Activated naive CD4-positive, alpha-beta T cell treated with anti-CD3 and anti-CD28 coated beads for 36 hours (primary cell): ENCODE results near the gene METTL16. TPM values are rescaled to one million over a fixed set of nuclear protein-coding genes. Genes with fewer than 3 reads are reported as not detected.

Experiments
- CTCF ChIA-PET: fragments of 350-600 bp; sonication (Branson Sonifier 250); formaldehyde crosslinking; loops from one replicate; lab custom pipeline; 2021; ENCODE audit warnings: antibody characterized with exemption; lab: Charles Lee
- DNase-seq: peaks from one replicate; pipeline ENCODE4 v3.0.0-alpha.2; 2020
- H3K27ac Mint-ChIP-seq: one replicate; pipeline ENCODE4 v1.8.0; 2021; ENCODE audit warnings: mild to moderate bottlenecking, mixed read lengths
- H3K27me3 Mint-ChIP-seq: one replicate; pipeline ENCODE4 v1.8.0; 2021; ENCODE audit warnings: low read depth, mixed read lengths
- H3K36me3 Mint-ChIP-seq: one replicate; pipeline ENCODE4 v1.8.0; 2021; ENCODE audit warnings: low read depth, mixed read lengths
- H3K4me1 Mint-ChIP-seq: one replicate; pipeline ENCODE4 v1.8.0; 2021; ENCODE audit warnings: low read depth, mixed read lengths
- H3K4me3 Mint-ChIP-seq: one replicate; pipeline ENCODE4 v1.8.0; 2021; ENCODE audit warnings: mild to moderate bottlenecking, moderate library complexity, mixed read lengths
- H3K9me3 Mint-ChIP-seq: one replicate; pipeline ENCODE4 v1.8.0; 2021; ENCODE audit warnings: mixed read lengths
- intact Hi-C: fragments of 100-400 bp; cut with micrococcal nuclease; formaldehyde crosslinking; loops from one replicate; pipeline ENCODE4 v1.15.1; 2023
- total RNA-seq, 2 experiments: library from RNA; stranded (reverse); gene quantifications; one replicate each; pipeline ENCODE4 v1.2.3, GENCODE V29; 2021

Gene METTL16
- total RNA-seq, 2 experiments from 2014 or later = 44.8 to 45.5 TPM

DNA sequence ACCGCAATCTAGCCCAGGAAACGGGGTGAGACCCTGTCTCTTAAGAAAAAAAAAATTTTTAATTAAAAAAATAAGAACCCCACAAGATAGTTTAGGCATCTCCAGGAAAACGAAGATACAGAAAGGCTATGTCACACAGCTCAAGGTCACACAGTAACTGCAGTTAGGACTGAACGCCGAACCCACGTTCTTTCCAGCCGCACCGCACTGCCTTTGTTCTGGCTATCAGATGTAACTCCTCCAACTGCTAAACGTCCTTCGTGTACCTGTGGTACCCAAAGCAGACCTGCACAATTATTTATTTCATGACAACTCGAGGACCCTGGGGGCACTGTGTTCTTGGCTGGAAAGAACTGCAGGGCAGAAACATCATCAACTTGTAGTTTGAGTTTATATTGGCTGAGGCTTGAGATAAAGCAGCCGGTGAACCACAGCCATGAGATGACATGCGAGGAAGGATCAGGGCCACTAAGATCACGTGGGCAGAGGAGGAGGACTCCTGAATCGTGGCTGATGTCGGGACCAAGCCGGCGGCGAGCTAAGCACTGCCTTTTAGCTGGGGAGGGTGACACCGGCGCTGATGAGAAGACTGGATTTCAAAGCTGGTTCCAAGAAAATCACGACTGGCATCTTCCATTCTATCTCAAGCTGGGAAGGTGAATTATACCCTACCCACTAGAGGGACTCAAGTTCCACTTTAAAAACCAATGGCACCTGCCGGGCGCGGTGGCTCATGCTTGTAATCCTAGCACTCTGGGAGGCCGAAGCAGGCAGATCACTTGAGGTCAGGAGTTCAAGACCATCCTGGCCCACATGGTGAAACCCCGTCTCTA is 90.2 kb downstream of the METTL16 start:
- H3K4me1 Mint-ChIP-seq = no peaks in the 10 kb centered on the region
- H3K27ac Mint-ChIP-seq = no peak overlapping the region
- H3K27me3 Mint-ChIP-seq = no peaks in the 10 kb centered on the region
- intact Hi-C loops = no loop called here
- H3K4me3 Mint-ChIP-seq = no peak overlapping the region
- CTCF ChIA-PET = interaction anchor here (0.6 kb wide), 1 partner anchor 44 kb away, joined by 3 read pairs; no protein-coding TSS in a partner anchor
- DNase-seq = no peak
- no peaks in the 10 kb centered on the region for H3K9me3 Mint-ChIP-seq
- peaks cover 11% of the 10 kb centered on the region for H3K36me3 Mint-ChIP-seq

- Mint-ChIP-seq H3K9me3 (no peaks in the 10 kb centered on the region), H3K27me3 (no peaks in the 10 kb centered on the region), H3K27ac (no peak overlapping the region), H3K4me1 (no peaks in the 10 kb centered on the region), H3K4me3 (no peak overlapping the region), H3K36me3 (peaks cover 11% of the 10 kb centered on the region)
- intact Hi-C loops = no loop called here
- DNase-seq = no peak
- CTCF ChIA-PET = interaction anchor here (5.8 kb wide), 1 partner anchor 37 kb away, joined by 247 read pairs; no protein-coding TSS in a partner anchor
Observed at GRCh38 chr17:2420176-2420575, 91.5 kb downstream of the METTL16 start.

GRCh38 chr17:2419486-2419885 is 92.2 kb downstream of the METTL16 start:
- Mint-ChIP-seq H3K27ac (no peak overlapping the region), H3K4me1 (no peaks in the 10 kb centered on the region), H3K9me3 (no peaks in the 10 kb centered on the region), H3K27me3 (no peaks in the 10 kb centered on the region), H3K4me3 (no peak overlapping the region), H3K36me3 (peaks cover 12% of the 10 kb centered on the region)
- CTCF ChIA-PET = interaction anchor here (1.0 to 5.8 kb wide), 5 partner anchors 10 to 264 kb away, joined by 3 to 247 read pairs (median 3); no protein-coding TSS in a partner anchor
- intact Hi-C loops = no loop called here
- DNase-seq = no peak

DNA sequence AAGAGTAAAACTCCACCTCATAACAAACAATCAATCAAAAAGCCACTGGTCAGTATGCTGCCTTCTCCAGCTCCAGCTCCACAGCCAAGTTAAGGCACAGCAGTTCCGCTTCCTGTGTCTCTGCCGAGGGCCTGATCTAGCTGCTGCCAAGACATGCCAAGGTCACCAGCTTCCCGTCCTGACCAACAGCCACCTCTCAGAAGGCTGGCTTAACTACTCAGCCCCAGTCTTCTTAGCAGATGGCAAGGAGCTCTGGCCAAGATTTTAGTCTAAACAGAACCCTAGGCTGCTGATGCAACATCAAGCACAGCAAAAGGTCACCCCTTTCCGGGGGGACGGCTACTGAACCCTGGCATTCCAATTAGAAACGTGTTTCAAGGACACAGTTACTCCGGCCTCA is 93.1 kb downstream of the METTL16 start:
- H3K36me3 Mint-ChIP-seq = peaks cover 14% of the 10 kb centered on the region
- no peak overlapping the region for H3K27ac Mint-ChIP-seq
- no peaks in the 10 kb centered on the region for H3K4me1 Mint-ChIP-seq
- intact Hi-C loops = no loop called here
- CTCF ChIA-PET = interaction anchor here (0.6 to 5.8 kb wide), 4 partner anchors 13 to 200 kb away, joined by 3 to 247 read pairs (median 4); no protein-coding TSS in a partner anchor
- no peak overlapping the region for H3K4me3 Mint-ChIP-seq
- H3K9me3 Mint-ChIP-seq = no peaks in the 10 kb centered on the region
- DNase-seq = no peak
- no peaks in the 10 kb centered on the region for H3K27me3 Mint-ChIP-seq

GRCh38 chr17:2416010-2416734 is 95.5 kb downstream of the METTL16 start:
- Mint-ChIP-seq H3K4me1 (no peaks in the 10 kb centered on the region), H3K9me3 (no peaks in the 10 kb centered on the region), H3K4me3 (no peak overlapping the region), H3K36me3 (peaks cover 13% of the 10 kb centered on the region), H3K27me3 (no peaks in the 10 kb centered on the region), H3K27ac (peak overlapping the region; percentile 10)
- CTCF ChIA-PET = interaction anchor here (0.5 to 5.8 kb wide), 33 partner anchors 9 to 1187 kb away, joined by 3 to 247 read pairs (median 4); partner anchors contain the start of genes METTL16 and TSR1
- intact Hi-C loops = loop anchor here (1.0 kb wide), 3 partner anchors 15 to 361 kb away; partner anchors contain the start of genes HIC1 and MNT
- DNase-seq = peak; percentile 90

DNA sequence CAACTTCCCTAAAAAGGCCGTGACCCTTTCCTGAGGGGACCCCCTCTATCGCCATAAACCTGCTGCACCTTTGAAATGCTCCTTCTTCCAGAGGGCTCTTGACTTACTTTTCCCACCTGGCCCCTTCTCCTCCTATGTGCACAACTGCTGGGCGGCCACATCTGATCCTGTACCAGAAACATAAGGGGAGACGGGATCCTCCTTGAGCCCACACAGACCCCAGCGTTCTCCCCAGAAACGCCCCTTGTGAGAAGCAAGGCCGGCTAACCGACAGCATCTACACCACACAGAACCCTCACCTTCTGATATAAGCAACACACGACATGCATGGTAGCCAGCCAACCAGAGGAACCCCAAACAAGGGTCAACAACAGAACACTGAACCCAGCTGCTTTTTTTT is 96.6 kb downstream of the METTL16 start:
- H3K27ac Mint-ChIP-seq = no peak overlapping the region

GRCh38 chr17:2414446-2415064 is 97.1 kb downstream of the METTL16 start:
- CTCF ChIA-PET = interaction anchor here (4.7 to 5.8 kb wide), 2 partner anchors 31 to 32 kb away, joined by 38 to 247 read pairs; no protein-coding TSS in a partner anchor
- DNase-seq = no peak
- no peaks in the 10 kb centered on the region for H3K4me1 Mint-ChIP-seq
- no peaks in the 10 kb centered on the region for H3K9me3 Mint-ChIP-seq
- H3K36me3 Mint-ChIP-seq = peaks cover 16% of the 10 kb centered on the region
- H3K4me3 Mint-ChIP-seq = no peak overlapping the region
- no peaks in the 10 kb centered on the region for H3K27me3 Mint-ChIP-seq
- intact Hi-C loops = no loop called here
- H3K27ac Mint-ChIP-seq = no peak overlapping the region

More for the DNA sequence above, 96.6 kb downstream of the METTL16 start:
- DNase-seq = no peak
- Mint-ChIP-seq H3K36me3 (peaks cover 19% of the 10 kb centered on the region), H3K27me3 (no peaks in the 10 kb centered on the region), H3K4me3 (no peak overlapping the region), H3K9me3 (no peaks in the 10 kb centered on the region), H3K4me1 (no peaks in the 10 kb centered on the region)
- CTCF ChIA-PET = interaction anchor here (0.6 to 5.8 kb wide), 6 partner anchors 24 to 285 kb away, joined by 4 to 247 read pairs (median 8); no protein-coding TSS in a partner anchor
- intact Hi-C loops = no loop called here

- no peak overlapping the region for H3K4me3 Mint-ChIP-seq
- no peaks in the 10 kb centered on the region for H3K9me3 Mint-ChIP-seq
- no peak overlapping the region for H3K27ac Mint-ChIP-seq
- intact Hi-C loops = no loop called here
- no peak for DNase-seq
- H3K36me3 Mint-ChIP-seq = peaks cover 12% of the 10 kb centered on the region
- H3K4me1 Mint-ChIP-seq = no peaks in the 10 kb centered on the region
- H3K27me3 Mint-ChIP-seq = no peaks in the 10 kb centered on the region
- CTCF ChIA-PET = interaction anchor here (4.7 kb wide), 1 partner anchor 30 kb away, joined by 38 read pairs; no protein-coding TSS in a partner anchor
Observed at GRCh38 chr17:2412561-2413021, 99.1 kb downstream of the METTL16 start.

GRCh38 chr17:2410951-2411350 is 100.7 kb downstream of the METTL16 start:
- peaks cover 4% of the 10 kb centered on the region for H3K4me1 Mint-ChIP-seq
- H3K27ac Mint-ChIP-seq = no peak overlapping the region
- H3K36me3 Mint-ChIP-seq = peaks cover 12% of the 10 kb centered on the region
- no peaks in the 10 kb centered on the region for H3K27me3 Mint-ChIP-seq
- CTCF ChIA-PET = interaction anchor here (1.2 to 4.7 kb wide), 2 partner anchors 21 to 28 kb away, joined by 3 to 38 read pairs; no protein-coding TSS in a partner anchor
- intact Hi-C loops = no loop called here
- no peak overlapping the region for H3K4me3 Mint-ChIP-seq
- no peaks in the 10 kb centered on the region for H3K9me3 Mint-ChIP-seq
- no peak for DNase-seq

GRCh38 chr17:2406903-2407790 is 104.5 kb downstream of the METTL16 start:
- intact Hi-C loops = no loop called here

More at GRCh38 chr17:2406903-2407790, 104.5 kb downstream of the METTL16 start:
- DNase-seq = no peak
- Mint-ChIP-seq H3K36me3 (peaks cover 7% of the 10 kb centered on the region), H3K27me3 (no peaks in the 10 kb centered on the region), H3K4me3 (no peak overlapping the region), H3K4me1 (peaks cover 19% of the 10 kb centered on the region), H3K9me3 (no peaks in the 10 kb centered on the region), H3K27ac (no peak overlapping the region)
- CTCF ChIA-PET = interaction anchor here (2.3 kb wide), 2 partner anchors 9 to 24 kb away, joined by 20 to 22 read pairs; no protein-coding TSS in a partner anchor
